Brain pericyte (primary cell): ENCODE data around the gene FMN1.

ENCODE experiments used
- DNase-seq: peaks from one replicate; pipeline ENCODE4 v3.0.0-alpha.2; 2012; ENCODE audit warnings: low read depth, low spot score

FMN1 gene

GRCh38 chr15:32730677-32731654 is 463.5 kb downstream of the FMN1 start:
- no peak for DNase-seq

DNA sequence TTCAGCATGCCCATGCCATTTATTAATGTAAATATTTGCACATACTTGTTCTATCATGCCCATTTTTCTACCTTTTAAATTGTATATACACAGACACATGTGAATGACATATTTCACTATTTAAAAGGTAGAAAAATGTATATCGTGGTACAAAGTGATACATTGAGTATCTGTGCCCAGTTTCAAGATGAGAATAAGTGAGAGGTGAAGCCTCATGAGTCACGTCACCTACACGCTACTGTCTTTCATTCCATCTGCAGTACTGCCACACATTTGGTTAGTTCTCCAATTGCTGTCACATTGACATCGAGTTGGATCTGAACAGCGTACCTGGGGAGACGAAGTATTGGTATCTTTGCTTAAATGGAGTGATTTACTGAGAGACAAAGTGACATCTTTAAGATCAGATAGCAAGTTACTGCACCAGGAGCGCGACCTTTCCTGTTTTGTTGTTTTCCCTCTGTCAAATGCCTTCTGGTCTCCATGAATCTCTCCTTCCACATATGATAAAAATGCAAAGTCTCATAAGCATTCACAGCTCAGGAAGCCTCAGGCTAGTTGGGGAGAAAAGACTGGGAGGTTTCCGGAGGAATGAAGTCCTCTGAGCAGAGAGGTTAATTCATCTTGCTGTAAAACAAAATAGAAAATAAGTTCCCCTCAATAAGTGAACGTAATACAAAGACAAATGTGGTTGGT is 464.7 kb downstream of the FMN1 start:
- DNase-seq = no peak

DNA sequence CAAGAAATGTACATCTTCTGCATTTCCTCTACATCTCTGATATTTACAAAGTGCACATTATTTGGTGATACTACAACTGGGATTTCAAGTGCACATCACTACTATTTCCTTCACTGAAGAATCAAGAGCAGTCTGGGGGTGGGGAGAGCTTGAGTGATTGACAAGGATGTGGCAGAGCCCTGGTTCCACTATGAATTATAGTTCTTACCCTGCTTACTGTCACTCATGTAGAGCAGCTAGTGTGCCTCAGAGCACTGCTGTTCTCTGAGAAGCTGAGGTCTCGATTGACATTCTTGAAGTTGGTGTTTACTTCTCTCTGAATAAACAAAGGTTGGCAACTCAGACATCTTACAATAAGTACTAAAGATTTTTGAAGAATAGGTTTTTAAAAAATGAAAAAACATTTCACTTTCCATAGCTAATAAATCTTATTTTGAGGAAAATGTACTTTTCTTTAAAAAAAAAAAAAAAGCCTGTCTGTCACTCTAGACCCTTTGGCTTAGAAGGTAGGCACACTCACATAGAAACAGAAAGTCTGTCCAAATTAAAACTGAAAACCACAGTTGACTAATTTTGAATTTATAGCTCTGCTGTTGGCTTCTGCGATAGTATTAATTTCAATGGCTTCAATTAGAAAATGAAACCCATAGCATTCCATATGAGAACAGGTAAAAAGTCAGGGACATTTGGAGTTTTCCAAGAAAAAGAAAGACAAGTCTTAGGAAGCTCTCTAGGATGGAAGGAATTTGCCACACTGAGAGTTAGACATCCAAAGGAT is 471.2 kb downstream of the FMN1 start:
- DNase-seq = no peak

DNA sequence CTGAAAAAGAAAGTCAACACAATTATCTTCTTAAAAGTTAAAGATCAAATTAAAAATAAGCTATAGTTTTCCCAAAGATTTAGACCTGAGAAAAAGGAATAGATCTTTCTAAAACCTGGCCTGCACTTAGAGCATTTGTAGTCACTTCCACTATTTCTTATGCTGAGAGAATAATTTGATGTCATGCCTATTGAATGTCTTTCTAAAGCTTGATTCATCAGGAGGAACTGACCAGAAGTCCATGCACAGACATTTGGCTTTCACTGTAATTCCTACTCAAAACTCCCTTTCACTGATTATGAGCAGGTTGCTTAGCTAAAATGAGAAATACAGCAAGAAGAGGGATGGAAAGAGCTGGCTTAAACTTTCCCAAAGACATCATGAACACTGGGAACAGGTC is 472.4 kb downstream of the FMN1 start:
- no peak for DNase-seq

GRCh38 chr15:32721596-32721995 is 472.9 kb downstream of the FMN1 start:
- DNase-seq = no peak

GRCh38 chr15:32718821-32719716 is 475.4 kb downstream of the FMN1 start:
- no peak for DNase-seq

- DNase-seq = no peak
These were observed 476.2 kb downstream of the FMN1 start for GRCh38 chr15:32718227-32718820.

- DNase-seq = no peak
These were observed 476.9 kb downstream of the FMN1 start, which contains the start of gene GREM1 for GRCh38 chr15:32717426-32718226. TSS of gene GREM1 (plus strand) at chr15:32718004. CDS start at chr15:32730691, 12,687 bp downstream.

DNA sequence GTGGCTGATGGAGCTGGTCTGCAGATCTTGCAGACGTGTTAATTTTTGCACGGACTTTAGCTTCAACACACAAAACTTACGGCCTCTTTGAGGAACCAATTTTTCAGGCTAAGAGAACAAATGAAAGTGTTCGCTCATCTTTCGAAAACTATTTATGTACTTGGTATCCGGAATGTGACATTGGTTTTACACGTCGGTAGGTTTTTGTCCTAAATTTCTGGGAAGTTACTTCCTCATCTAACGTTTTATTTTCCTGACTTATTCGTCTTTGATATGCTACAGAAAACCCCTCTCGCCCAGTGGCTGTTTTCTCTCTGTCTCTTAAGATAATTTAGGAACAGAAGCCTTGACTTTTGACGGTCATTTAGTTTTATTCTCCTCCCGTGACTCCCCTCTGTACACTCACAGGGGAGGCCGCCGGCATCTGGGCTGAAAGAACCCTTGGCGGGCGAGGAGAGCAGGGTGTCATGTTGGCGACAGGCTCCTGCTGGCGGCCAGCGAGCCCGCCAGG is 477.5 kb downstream of the FMN1 start:
- no peak for DNase-seq

GRCh38 chr15:32716216-32716914 is 478.1 kb downstream of the FMN1 start:
- DNase-seq = no peak
